Osteoblast (primary cell): ENCODE results near the gene ZNF722. TPM values are rescaled to one million over a fixed set of nuclear protein-coding genes. Genes with fewer than 3 reads are reported as not detected.
"Not testable (repeated sequence)": the region's sequence is repeated elsewhere in the genome, so short reads cannot be mapped to it uniquely, and the experiment has no call there.

Experiments used
- DNase-seq: peaks from one replicate; pipeline ENCODE4 v3.0.0; 2011; ENCODE audit warnings: low spot score, mixed read lengths; ENCODE audit not compliant: insufficient read length; ENCODE audit errors: missing footprints
- H2AFZ ChIP-seq: 2 replicates; pipeline ENCODE4 v1.6.0; 2011; ENCODE audit warnings: mild to moderate bottlenecking, low read length
- H3K27ac ChIP-seq: 2 replicates; pipeline ENCODE4 v1.5.1; 2011; ENCODE audit warnings: mild to moderate bottlenecking, low read depth, low read length, moderate library complexity
- H3K27me3 ChIP-seq: 2 replicates; pipeline ENCODE4 v1.6.0; 2012; ENCODE audit warnings: mild to moderate bottlenecking, control low read depth, inconsistent platforms, low read length, moderate library complexity; ENCODE audit not compliant: insufficient read depth
- H3K36me3 ChIP-seq: 2 replicates; pipeline ENCODE4 v1.5.1; 2011; ENCODE audit warnings: mild to moderate bottlenecking, low read length, control low read depth, moderate library complexity; ENCODE audit not compliant: insufficient read depth
- H3K4me1 ChIP-seq: 2 replicates; pipeline ENCODE4 v1.5.1; 2011; ENCODE audit warnings: mild to moderate bottlenecking, low read length, control low read depth, moderate library complexity; ENCODE audit not compliant: insufficient read depth
- H3K4me2 ChIP-seq: 2 replicates; pipeline ENCODE4 v1.6.0; 2011; ENCODE audit warnings: mild to moderate bottlenecking, low read length; ENCODE audit not compliant: insufficient read depth
- H3K4me3 ChIP-seq: fragments of 200-600 bp; sonication (generic); 3 replicates; pipeline ENCODE4 v1.5.1; 2012; ENCODE audit warnings: mild to moderate bottlenecking, low read length, inconsistent platforms; ENCODE audit not compliant: insufficient read depth
- H3K79me2 ChIP-seq: 2 replicates; pipeline ENCODE4 v1.6.0; 2012; ENCODE audit warnings: mild to moderate bottlenecking, low read length, control low read depth, inconsistent platforms; ENCODE audit not compliant: insufficient read depth
- H3K9me3 ChIP-seq: 2 replicates; pipeline ENCODE4 v1.5.1; 2011; ENCODE audit warnings: low read depth, low read length, control low read depth
- H4K20me1 ChIP-seq: 2 replicates; pipeline ENCODE4 v1.6.0; 2012; ENCODE audit warnings: mild to moderate bottlenecking, low read length, control low read depth; ENCODE audit not compliant: insufficient read depth
- CTCF ChIP-seq: IDR thresholded peaks from 2 replicates; pipeline ENCODE4 v1.5.1; 2011; ENCODE audit warnings: mild to moderate bottlenecking, low read depth, low read length, moderate library complexity; ENCODE audit errors: extremely low read depth
- total RNA-seq: library from RNA; depleted of rRNA; stranded (reverse); fragments of >200 nt; gene quantifications from 2 replicates; pipeline ENCODE4 v1.2.3, GENCODE V29; 2012

Gene ZNF722
- total RNA-seq: not detected in 2 replicates

GRCh38 chr7:63998549-63998948 lies at the start of gene ZNF722:
ZNF722 (plus strand) TSS chr7:63998849; CDS start chr7:63998962, 113 bp downstream.
- Histone ChIP-seq H3K4me1 (no peaks in the 10 kb centered on the region), H3K9me3 (peaks cover 2% of the 10 kb centered on the region), H3K27ac (no peak within 1 kb of the TSS), H3K36me3 (no peaks in the 10 kb centered on the region), H3K4me3 (no peak within 1 kb of the TSS), H2AFZ (no peak within 1 kb of the TSS), H4K20me1 (no peaks in the 10 kb centered on the region), H3K27me3 (no peaks in the 10 kb centered on the region), H3K79me2 (no peaks in the 10 kb centered on the region), H3K4me2 (no peak within 1 kb of the TSS)
- no peak for DNase-seq
- TF ChIP-seq CTCF: no peak

DNA sequence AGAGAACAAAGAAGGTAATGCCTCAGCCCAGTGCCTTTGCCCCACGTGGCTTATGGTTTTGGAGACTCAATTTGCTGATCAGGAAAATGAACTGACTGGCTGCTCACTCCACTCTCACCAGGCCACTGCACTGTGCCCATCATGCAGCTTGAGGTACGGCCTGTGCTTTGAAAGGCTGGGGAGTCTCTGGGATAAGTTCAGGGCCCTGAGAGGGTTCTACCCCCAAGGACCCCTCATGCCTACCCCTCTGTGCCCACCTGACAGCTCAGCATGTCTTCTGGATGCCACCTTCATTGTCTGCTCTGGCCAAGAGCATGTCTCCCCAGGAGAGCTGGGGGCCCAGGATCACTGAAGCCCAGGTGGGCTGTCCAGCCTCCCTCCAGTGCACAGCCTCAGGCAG lies 45.5 kb upstream of the ZNF722 start:
- Histone ChIP-seq H3K4me2 (no peak overlapping the region), H3K9me3 (peaks cover 5% of the 10 kb centered on the region), H3K27ac (no peak overlapping the region), H3K79me2 (no peaks in the 10 kb centered on the region), H2AFZ (no peak overlapping the region), H3K4me3 (no peak overlapping the region), H3K27me3 (no peaks in the 10 kb centered on the region), H3K4me1 (no peaks in the 10 kb centered on the region), H4K20me1 (no peaks in the 10 kb centered on the region), H3K36me3 (no peaks in the 10 kb centered on the region)
- peak; percentile 51 for DNase-seq
- TF ChIP-seq CTCF: no peak

DNA sequence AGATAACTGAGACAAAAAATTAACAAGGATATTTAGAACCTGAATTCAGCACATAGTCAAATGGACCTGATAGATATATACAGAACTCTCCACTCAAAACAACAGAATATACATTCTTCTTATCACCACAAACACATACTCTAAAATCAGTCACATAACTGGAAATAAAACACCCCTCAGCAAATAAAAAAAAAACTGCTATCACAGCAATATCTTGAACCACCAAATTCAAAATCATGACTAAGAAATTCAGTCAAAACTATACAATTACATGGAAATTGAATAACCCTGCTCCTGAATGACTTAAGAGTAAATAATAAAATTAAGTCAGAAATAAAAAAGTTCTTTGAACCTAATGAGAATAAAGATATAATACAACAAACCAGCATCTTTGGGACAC lies 30.0 kb upstream of the ZNF722 start:
- no peak for DNase-seq
- no peaks in the 10 kb centered on the region for H4K20me1 ChIP-seq
- H3K4me3 ChIP-seq: no peak overlapping the region
- H3K4me2 ChIP-seq: no peak overlapping the region
- H2AFZ ChIP-seq: no peak overlapping the region
- no peaks in the 10 kb centered on the region for H3K27me3 ChIP-seq
- H3K79me2 ChIP-seq: no peaks in the 10 kb centered on the region
- no peak overlapping the region for H3K27ac ChIP-seq
- H3K9me3 ChIP-seq: peaks cover 2% of the 10 kb centered on the region
- H3K36me3 ChIP-seq: no peaks in the 10 kb centered on the region
- H3K4me1 ChIP-seq: no peaks in the 10 kb centered on the region
- TF ChIP-seq CTCF: no peak

DNA sequence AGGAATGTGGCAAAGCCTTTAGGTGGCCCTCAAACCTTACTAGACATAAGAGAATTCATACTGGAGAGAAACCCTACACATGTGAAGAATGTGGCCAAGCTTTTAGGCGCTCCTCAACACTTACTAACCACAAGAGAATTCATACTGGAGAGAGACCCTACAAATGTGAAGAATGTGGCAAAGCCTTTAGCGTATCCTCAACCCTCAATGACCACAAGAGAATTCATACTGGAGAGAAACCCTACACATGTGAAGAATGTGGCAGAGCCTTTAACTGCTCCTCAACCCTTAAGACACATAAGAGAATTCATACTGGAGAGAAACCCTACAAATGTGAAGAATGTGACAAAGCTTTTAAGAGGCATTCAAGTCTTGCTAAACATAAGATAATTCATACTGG lies 16.8 kb downstream of the ZNF722 start:
- H3K9me3 ChIP-seq, H3K79me2 ChIP-seq, H2AFZ ChIP-seq, H4K20me1 ChIP-seq, H3K4me1 ChIP-seq, H3K4me2 ChIP-seq, H3K36me3 ChIP-seq, DNase-seq, H3K4me3 ChIP-seq, H3K27ac ChIP-seq, H3K27me3 ChIP-seq: not testable (repeated sequence)
